GM12891 (cell line): ENCODE results near the gene APC2.

Source experiments
- PAX5 ChIP-seq: IDR thresholded peaks from 2 replicates; pipeline ENCODE4 v1.6.1; 2011; ENCODE audit warnings: low read length, moderate library complexity, mild to moderate bottlenecking; ENCODE audit not compliant: insufficient read depth, severe bottlenecking
- POLR2A ChIP-seq: IDR thresholded peaks from 2 replicates; pipeline ENCODE4 v1.6.1; 2011; ENCODE audit warnings: low read depth, low read length, control low read depth
- POLR2AphosphoS5 ChIP-seq: IDR thresholded peaks from 2 replicates; pipeline ENCODE4 v1.6.1; 2011; ENCODE audit warnings: low read depth, low read length, control low read depth
- POU2F2 ChIP-seq: IDR thresholded peaks from 2 replicates; pipeline ENCODE4 v1.6.1; 2011; ENCODE audit warnings: low read depth, mild to moderate bottlenecking, control low read depth, low read length, moderate library complexity
- SPI1 ChIP-seq: IDR thresholded peaks from 2 replicates; pipeline ENCODE4 v1.6.1; 2011; ENCODE audit warnings: low read depth, low read length, control low read depth
- TAF1 ChIP-seq: IDR thresholded peaks from 2 replicates; pipeline ENCODE4 v1.6.1; 2011; ENCODE audit warnings: low read depth, low read length, control low read depth

- no peak for TF ChIP-seq POLR2A
- TF ChIP-seq POLR2AphosphoS5 = no peak
- TF ChIP-seq TAF1 = no peak
- TF ChIP-seq PAX5 = no peak
- TF ChIP-seq SPI1 = no peak
- no peak for TF ChIP-seq POU2F2
These were observed 39.7 kb upstream of the APC2 start for GRCh38 chr19:1410136-1410786.
